HEK293 (cell line): ENCODE measurements around the gene ZBTB4.

Experiments
- ATF2 ChIP-seq: fragments of 450-650 bp; formaldehyde crosslinking; IDR thresholded peaks from 2 replicates; pipeline ENCODE4 v1.5.1; 2016; ENCODE audit warnings: missing biosample characterization, missing genetic modification characterization, low read depth
- EGR2 ChIP-seq: fragments of 450-650 bp; formaldehyde crosslinking; IDR thresholded peaks from 2 replicates; pipeline ENCODE4 v1.5.1; 2016; ENCODE audit warnings: low read depth, missing biosample characterization, missing genetic modification characterization
- GLIS1 ChIP-seq: fragments of 450-650 bp; formaldehyde crosslinking; IDR thresholded peaks from 2 replicates; pipeline ENCODE4 v1.5.1; 2016; ENCODE audit warnings: missing biosample characterization, missing genetic modification characterization
- KLF1 ChIP-seq: fragments of 450-650 bp; formaldehyde crosslinking; IDR thresholded peaks from 2 replicates; pipeline ENCODE4 v1.5.1; 2016; ENCODE audit warnings: missing biosample characterization, missing genetic modification characterization
- KLF16 ChIP-seq: fragments of 450-650 bp; formaldehyde crosslinking; IDR thresholded peaks from 2 replicates; pipeline ENCODE4 v1.5.1; 2017; ENCODE audit warnings: missing biosample characterization, missing genetic modification characterization
- KLF17 ChIP-seq: fragments of 450-650 bp; formaldehyde crosslinking; IDR thresholded peaks from 2 replicates; pipeline ENCODE4 v1.5.1; 2016; ENCODE audit warnings: missing biosample characterization, missing genetic modification characterization
- OVOL3 ChIP-seq: fragments of 450-650 bp; formaldehyde crosslinking; IDR thresholded peaks from 2 replicates; pipeline ENCODE4 v1.5.1; 2016; ENCODE audit warnings: missing biosample characterization, missing genetic modification characterization
- PATZ1 ChIP-seq: fragments of 450-650 bp; formaldehyde crosslinking; IDR thresholded peaks from 2 replicates; pipeline ENCODE4 v1.5.1; 2016; ENCODE audit warnings: missing biosample characterization, missing genetic modification characterization
- PRDM1 ChIP-seq: fragments of 450-650 bp; formaldehyde crosslinking; IDR thresholded peaks from 2 replicates; pipeline ENCODE4; 2016; ENCODE audit warnings: missing biosample characterization, missing genetic modification characterization
- RBAK ChIP-seq: fragments of 450-650 bp; formaldehyde crosslinking; IDR thresholded peaks from 2 replicates; pipeline ENCODE4 v1.5.1; 2016; ENCODE audit warnings: missing biosample characterization, missing genetic modification characterization
- SCRT2 ChIP-seq: fragments of 450-650 bp; formaldehyde crosslinking; IDR thresholded peaks from 2 replicates; pipeline ENCODE4 v1.5.1; 2016; ENCODE audit warnings: missing biosample characterization, missing genetic modification characterization
- SP7 ChIP-seq: fragments of 450-650 bp; formaldehyde crosslinking; IDR thresholded peaks from 2 replicates; pipeline ENCODE4 v1.5.1; 2016; ENCODE audit warnings: missing biosample characterization, missing genetic modification characterization
- ZBTB26 ChIP-seq: fragments of 450-650 bp; formaldehyde crosslinking; optimal IDR thresholded peaks from 2 replicates; pipeline ENCODE3; 2016; ENCODE audit warnings: missing biosample characterization, mild to moderate bottlenecking, missing genetic modification characterization
- ZBTB48 ChIP-seq: fragments of 450-650 bp; formaldehyde crosslinking; IDR thresholded peaks from 2 replicates; pipeline ENCODE4 v1.5.1; 2016; ENCODE audit warnings: missing biosample characterization, missing genetic modification characterization
- ZBTB6 ChIP-seq: fragments of 450-650 bp; formaldehyde crosslinking; IDR thresholded peaks from 2 replicates; pipeline ENCODE4 v1.5.1; 2017; ENCODE audit warnings: missing biosample characterization, missing genetic modification characterization
- ZBTB7A ChIP-seq: fragments of 450-650 bp; formaldehyde crosslinking; IDR thresholded peaks from 2 replicates; pipeline ENCODE4 v1.5.1; 2016; ENCODE audit warnings: low read depth, missing biosample characterization, missing genetic modification characterization
- ZEB2 ChIP-seq: fragments of 450-650 bp; formaldehyde crosslinking; IDR thresholded peaks from 2 replicates; pipeline ENCODE4 v1.5.1; 2016; ENCODE audit warnings: missing biosample characterization, missing genetic modification characterization
- ZNF121 ChIP-seq: fragments of 450-650 bp; formaldehyde crosslinking; IDR thresholded peaks from 2 replicates; pipeline ENCODE4 v1.5.1; 2016; ENCODE audit warnings: missing biosample characterization, missing genetic modification characterization
- ZNF2 ChIP-seq: fragments of 450-650 bp; formaldehyde crosslinking; IDR thresholded peaks from 2 replicates; pipeline ENCODE4 v1.5.1; 2016; ENCODE audit warnings: missing biosample characterization, missing genetic modification characterization
- ZNF302 ChIP-seq: fragments of 450-650 bp; formaldehyde crosslinking; IDR thresholded peaks from 2 replicates; pipeline ENCODE4 v1.5.1; 2016; ENCODE audit warnings: missing biosample characterization, missing genetic modification characterization, low read depth
- ZNF416 ChIP-seq: fragments of 450-650 bp; formaldehyde crosslinking; IDR thresholded peaks from 2 replicates; pipeline ENCODE4 v1.5.1; 2016; ENCODE audit warnings: missing biosample characterization, missing genetic modification characterization
- ZNF501 ChIP-seq: fragments of 450-650 bp; formaldehyde crosslinking; IDR thresholded peaks from 2 replicates; pipeline ENCODE4 v1.5.1; 2016; ENCODE audit warnings: missing biosample characterization, missing genetic modification characterization
- ZNF521 ChIP-seq: fragments of 450-650 bp; formaldehyde crosslinking; IDR thresholded peaks from 2 replicates; pipeline ENCODE4 v1.5.1; 2017; ENCODE audit warnings: missing biosample characterization, mild to moderate bottlenecking, missing genetic modification characterization
- ZNF529 ChIP-seq: fragments of 450-650 bp; formaldehyde crosslinking; IDR thresholded peaks from 2 replicates; pipeline ENCODE4 v1.5.1; 2017; ENCODE audit warnings: missing genetic modification characterization, missing biosample characterization; ENCODE audit not compliant: insufficient replicate concordance
- ZNF549 ChIP-seq: fragments of 450-650 bp; IDR thresholded peaks from 2 replicates; pipeline ENCODE4 v1.5.1; 2018; ENCODE audit warnings: missing biosample characterization, missing genetic modification characterization, mild to moderate bottlenecking, inconsistent platforms, moderate library complexity
- ZNF610 ChIP-seq: fragments of 450-650 bp; formaldehyde crosslinking; IDR thresholded peaks from 2 replicates; pipeline ENCODE4 v1.5.1; 2016; ENCODE audit warnings: missing biosample characterization, missing genetic modification characterization, borderline replicate concordance
- ZNF629 ChIP-seq: fragments of 450-650 bp; formaldehyde crosslinking; IDR thresholded peaks from 2 replicates; pipeline ENCODE4 v1.5.1; 2017; ENCODE audit warnings: missing biosample characterization, missing genetic modification characterization
- ZNF645 ChIP-seq: fragments of 450-650 bp; formaldehyde crosslinking; IDR thresholded peaks from 2 replicates; pipeline ENCODE4; 2016; ENCODE audit warnings: missing biosample characterization, missing genetic modification characterization
- ZNF654 ChIP-seq: fragments of 450-650 bp; formaldehyde crosslinking; IDR thresholded peaks from 2 replicates; pipeline ENCODE4 v1.5.1; 2016; ENCODE audit warnings: low read depth, missing biosample characterization, missing genetic modification characterization
- ZNF777 ChIP-seq: fragments of 450-650 bp; formaldehyde crosslinking; IDR thresholded peaks from 2 replicates; pipeline ENCODE4 v1.5.1; 2017; ENCODE audit warnings: missing biosample characterization, missing genetic modification characterization, borderline replicate concordance
- ZNF791 ChIP-seq: fragments of 450-650 bp; formaldehyde crosslinking; IDR thresholded peaks from 2 replicates; pipeline ENCODE4 v1.5.1; 2016; ENCODE audit warnings: missing biosample characterization, missing genetic modification characterization
- ZSCAN16 ChIP-seq: fragments of 450-650 bp; formaldehyde crosslinking; IDR thresholded peaks from 2 replicates; pipeline ENCODE4 v1.5.1; 2016; ENCODE audit warnings: missing biosample characterization, missing genetic modification characterization

ZBTB4 gene

GRCh38 chr17:7483255-7484066, 4.0 kb upstream of the ZBTB4 start (continued):
- peak; percentile 49; the same call in 1 of the 2 replicates for TF ChIP-seq ZNF501 (tag by site-specific recombination)
- TF ChIP-seq RBAK = no peak
- 0 out of 2 replicates have a peak, but pooled peaks have one; percentile 47 for TF ChIP-seq ZNF610 (tag by site-specific recombination)
- no peak for TF ChIP-seq ZNF416 (tag by site-specific recombination)
- no peak for TF ChIP-seq ZBTB7A (tag by site-specific recombination)
- TF ChIP-seq PRDM1 (tag by site-specific recombination) = no peak
- TF ChIP-seq ZNF777 (tag by site-specific recombination) = no peak
- 0 out of 2 replicates have a peak, but pooled peaks have one; percentile 7 for TF ChIP-seq ZNF654 (tag by site-specific recombination)
- peak; percentile 37; the same call in 1 of the 2 replicates for TF ChIP-seq KLF1 (tag by site-specific recombination)
- TF ChIP-seq ZNF302 (tag by site-specific recombination) = no peak
- no peak for TF ChIP-seq EGR2 (tag by site-specific recombination)
- TF ChIP-seq ZNF521 = no peak
- no peak for TF ChIP-seq ZNF791
- no peak for TF ChIP-seq OVOL3 (tag by site-specific recombination)
- peak; percentile 50; the same call in 1 of the 2 replicates for TF ChIP-seq ZEB2 (tag by site-specific recombination)
- TF ChIP-seq KLF16 (tag by site-specific recombination) = peak; percentile 63; the same call in 1 of the 2 replicates
- peak; percentile 80 for TF ChIP-seq KLF17
- peak; percentile 66 for TF ChIP-seq SP7
- no peak for TF ChIP-seq ZNF549
- no peak for TF ChIP-seq ZNF645 (tag by site-specific recombination)
- TF ChIP-seq SCRT2 (tag by site-specific recombination) = no peak
- TF ChIP-seq GLIS1 (tag by site-specific recombination) = peak; percentile 76
- TF ChIP-seq ZNF121 (tag by site-specific recombination) = peak; percentile 71; the same call in 1 of the 2 replicates
- TF ChIP-seq ATF2 = peak; percentile 78; the same call in 1 of the 2 replicates
- TF ChIP-seq ZBTB26 (tag by site-specific recombination) = peak; percentile 8
- TF ChIP-seq ZSCAN16 (tag by site-specific recombination) = no peak
- TF ChIP-seq ZBTB6 (tag by site-specific recombination) = no peak
- TF ChIP-seq PATZ1 (tag by site-specific recombination) = peak; percentile 94
- TF ChIP-seq ZNF529 (tag by site-specific recombination) = no peak
- 0 out of 2 replicates have a peak, but pooled peaks have one; percentile 12 for TF ChIP-seq ZBTB48 (tag by site-specific recombination)
- TF ChIP-seq ZNF629 (tag by site-specific recombination) = peak; percentile 99
- TF ChIP-seq ZNF2 (tag by site-specific recombination) = peak; percentile 20; the same call in 1 of the 2 replicates
